Cardiac fibroblast (primary cell): Measurements from ENCODE around the gene HSD17B7.
A peak's percentile ranks its signal among the peaks of the same experiment; 100 is the strongest.
"Not testable (repeated sequence)": the region's sequence is repeated elsewhere in the genome, so short reads cannot be mapped to it uniquely, and the experiment has no call there.

Experiments
- DNase-seq, 2 donors: peaks; one replicate each; pipeline versions ENCODE4 v3.0.0 to v3.0.0-alpha.2; 2010; ENCODE audit warnings: low read depth in 2 of 2
- H3K4me3 ChIP-seq, 2 donors: replicated peaks in 1 of 2; 1 replicate in 1 of 2; 2 replicates in 1 of 2; pipeline ENCODE4 v1.5.1; 2011; ENCODE audit warnings: low read depth in 2 of 2, low read length in 2 of 2, mild to moderate bottlenecking in 2 of 2, moderate library complexity in 1 of 2
- TF ChIP-seq, protein P1 (sequence below): IDR thresholded peaks from one replicate; pipeline ENCODE4 v1.5.1; 2011; ENCODE audit warnings: low read depth, mild to moderate bottlenecking, low read length, inconsistent platforms

The HSD17B7 gene

DNA sequence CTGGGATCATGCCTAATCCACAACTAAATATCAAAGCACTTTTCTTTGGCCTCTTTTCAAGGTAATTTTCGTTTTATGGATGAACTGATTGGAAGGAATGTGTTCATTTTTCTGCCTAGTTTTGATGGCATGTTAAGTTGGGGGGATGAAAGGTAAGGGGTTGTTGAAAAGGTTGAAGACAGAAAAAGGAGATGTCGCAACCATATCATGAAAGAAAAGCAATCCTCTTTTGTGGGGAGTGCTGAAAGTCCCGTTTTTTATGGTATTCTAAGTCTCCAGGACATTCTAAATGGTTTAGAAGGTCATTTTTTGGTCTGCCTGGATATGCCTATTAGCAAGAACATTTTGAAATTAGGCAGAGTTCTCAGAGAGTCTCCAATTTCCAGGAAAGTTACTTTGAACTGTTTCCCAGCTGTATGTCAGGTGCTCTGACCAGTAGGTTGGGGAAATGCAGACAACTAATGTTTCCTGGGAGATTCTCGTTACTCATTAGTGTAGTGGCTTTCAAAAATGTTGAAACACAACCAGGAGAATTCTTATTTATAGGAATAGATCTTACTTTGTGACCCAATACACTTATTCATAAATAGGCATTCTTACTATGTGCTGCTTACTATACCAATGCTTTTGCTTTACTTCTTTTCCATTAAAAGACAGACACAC lies 6.2 kb downstream of the HSD17B7 start:
- not testable (repeated sequence) for DNase-seq

GRCh38 chr1:162799995-162800830 lies 9.7 kb downstream of the HSD17B7 start:
- TF ChIP-seq, protein P1, sequence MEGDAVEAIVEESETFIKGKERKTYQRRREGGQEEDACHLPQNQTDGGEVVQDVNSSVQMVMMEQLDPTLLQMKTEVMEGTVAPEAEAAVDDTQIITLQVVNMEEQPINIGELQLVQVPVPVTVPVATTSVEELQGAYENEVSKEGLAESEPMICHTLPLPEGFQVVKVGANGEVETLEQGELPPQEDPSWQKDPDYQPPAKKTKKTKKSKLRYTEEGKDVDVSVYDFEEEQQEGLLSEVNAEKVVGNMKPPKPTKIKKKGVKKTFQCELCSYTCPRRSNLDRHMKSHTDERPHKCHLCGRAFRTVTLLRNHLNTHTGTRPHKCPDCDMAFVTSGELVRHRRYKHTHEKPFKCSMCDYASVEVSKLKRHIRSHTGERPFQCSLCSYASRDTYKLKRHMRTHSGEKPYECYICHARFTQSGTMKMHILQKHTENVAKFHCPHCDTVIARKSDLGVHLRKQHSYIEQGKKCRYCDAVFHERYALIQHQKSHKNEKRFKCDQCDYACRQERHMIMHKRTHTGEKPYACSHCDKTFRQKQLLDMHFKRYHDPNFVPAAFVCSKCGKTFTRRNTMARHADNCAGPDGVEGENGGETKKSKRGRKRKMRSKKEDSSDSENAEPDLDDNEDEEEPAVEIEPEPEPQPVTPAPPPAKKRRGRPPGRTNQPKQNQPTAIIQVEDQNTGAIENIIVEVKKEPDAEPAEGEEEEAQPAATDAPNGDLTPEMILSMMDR: peak; percentile 63
- peak; percentile 84 to 87 for DNase-seq
- not testable (repeated sequence) for H3K4me3 ChIP-seq

More for the DNA sequence above, 6.2 kb downstream of the HSD17B7 start:
- H3K4me3 ChIP-seq: not testable (repeated sequence)

- not testable (repeated sequence) for DNase-seq, H3K4me3 ChIP-seq
These were observed 17.0 kb downstream of the HSD17B7 start for GRCh38 chr1:162807503-162807902.

GRCh38 chr1:162812357-162812756 lies 21.9 kb downstream of the HSD17B7 start:
- not testable (repeated sequence) for DNase-seq, H3K4me3 ChIP-seq

DNA sequence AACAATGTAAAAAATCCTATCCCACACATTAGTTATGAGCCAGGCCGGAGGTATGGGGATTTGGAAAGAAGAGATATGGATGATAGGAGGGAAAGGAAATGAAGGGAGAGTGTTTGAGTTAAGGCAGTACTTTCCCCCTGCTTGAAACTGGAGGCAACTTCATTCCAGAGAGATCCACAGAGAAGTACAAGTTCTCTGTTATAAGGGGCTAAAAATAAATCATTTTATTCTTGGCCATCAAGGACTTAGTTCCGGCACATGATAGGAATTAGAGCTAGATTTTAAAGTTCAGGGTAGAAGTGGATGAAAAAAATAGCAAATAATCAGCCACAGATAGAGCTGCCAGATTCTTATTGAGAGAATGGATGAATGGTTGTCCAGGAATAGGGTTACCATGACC lies 27.6 kb downstream of the HSD17B7 start:
- not testable (repeated sequence) for H3K4me3 ChIP-seq, DNase-seq

DNA sequence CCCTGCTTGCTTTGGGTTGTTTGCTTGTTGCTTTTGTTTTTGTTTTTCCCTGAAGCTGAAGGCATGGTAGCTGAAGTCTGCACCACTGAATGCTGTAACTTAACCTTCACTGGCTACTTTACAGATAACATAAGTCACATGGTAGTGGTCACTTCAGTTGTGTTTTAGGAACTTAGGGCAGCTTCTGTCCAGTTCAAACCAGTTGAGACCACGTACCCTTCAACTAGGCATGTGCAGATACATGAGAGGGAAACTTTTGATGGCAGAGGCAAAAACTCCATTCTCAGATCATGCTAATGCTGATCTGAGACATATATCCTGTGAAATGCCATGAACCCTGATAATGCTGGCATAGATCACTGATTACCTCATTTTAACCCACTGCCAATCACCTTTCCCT lies 28.2 kb downstream of the HSD17B7 start:
- DNase-seq, H3K4me3 ChIP-seq: not testable (repeated sequence)

- peak in 1 of 2 donors; percentile 6 for DNase-seq
- TF ChIP-seq, protein P1: peak; percentile 5
- H3K4me3 ChIP-seq: peak overlapping the region; percentile 54 to 56
These were observed 32.1 kb downstream of the HSD17B7 start for GRCh38 chr1:162822391-162823200.

GRCh38 chr1:162823231-162823630 lies 32.7 kb downstream of the HSD17B7 start:
- TF ChIP-seq, protein P1: no peak
- DNase-seq: no peak

GRCh38 chr1:162823771-162824525 lies 33.4 kb downstream of the HSD17B7 start:
- TF ChIP-seq, protein P1: no peak
- peak in 1 of 2 donors; percentile 19 for DNase-seq
- no peak overlapping the region for H3K4me3 ChIP-seq

More at GRCh38 chr1:162823231-162823630, 32.7 kb downstream of the HSD17B7 start:
- no peak overlapping the region for H3K4me3 ChIP-seq
